Astrocyte (in vitro differentiated cells and primary cell): ENCODE data around the gene ONECUT3. TPM values are rescaled to one million over a fixed set of nuclear protein-coding genes. Genes with fewer than 3 reads are reported as not detected.

Experiments
- DNase-seq: peaks from one replicate; pipeline ENCODE4 v3.0.0-alpha.2; 2010; ENCODE audit warnings: low read depth
- FAIRE-seq: peaks from 2 replicates; lab custom pipeline; 2011; peaks lifted over from hg19 to GRCh38; lab: Jason Lieb, UNC
- H2AFZ ChIP-seq: 2 replicates; pipeline ENCODE4 v1.6.0; 2012; ENCODE audit warnings: low read depth, low read length, inconsistent platforms
- H3K27ac ChIP-seq: 2 replicates; pipeline ENCODE4 v1.5.1; 2011; ENCODE audit warnings: low read depth, low read length, inconsistent platforms
- H3K27me3 ChIP-seq: 2 replicates; pipeline ENCODE4 v1.6.0; 2011; ENCODE audit warnings: low read length, inconsistent platforms; ENCODE audit not compliant: insufficient read depth
- H3K36me3 ChIP-seq: 2 replicates; pipeline ENCODE4 v1.5.1; 2011; ENCODE audit warnings: low read length, inconsistent platforms; ENCODE audit not compliant: insufficient read depth
- H3K4me1 ChIP-seq: 2 replicates; pipeline ENCODE4 v1.5.1; 2011; ENCODE audit warnings: low read length, inconsistent platforms; ENCODE audit not compliant: insufficient read depth
- H3K4me2 ChIP-seq: 2 replicates; pipeline ENCODE4 v1.6.0; 2012; ENCODE audit warnings: low read length, inconsistent platforms
- H3K4me3 ChIP-seq: 2 replicates; pipeline ENCODE4 v1.5.1; 2011; ENCODE audit warnings: low read depth, mild to moderate bottlenecking, low read length, inconsistent platforms; ENCODE audit not compliant: insufficient read depth
- H3K79me2 ChIP-seq: 2 replicates; pipeline ENCODE4 v1.6.0; 2012; ENCODE audit warnings: mild to moderate bottlenecking, low read length, inconsistent platforms; ENCODE audit not compliant: insufficient read depth
- H3K9ac ChIP-seq: 2 replicates; pipeline ENCODE4 v1.6.0; 2012; ENCODE audit warnings: mild to moderate bottlenecking, low read length, inconsistent platforms
- H3K9me3 ChIP-seq: 2 replicates; pipeline ENCODE4 v1.5.1; 2012; ENCODE audit warnings: low read depth, mild to moderate bottlenecking, low read length, inconsistent platforms; ENCODE audit not compliant: insufficient read depth
- H4K20me1 ChIP-seq: 2 replicates; pipeline ENCODE4 v1.6.0; 2012; ENCODE audit warnings: low read length, inconsistent platforms; ENCODE audit not compliant: insufficient read depth
- H3K27ac Mint-ChIP-seq: one replicate; pipeline ENCODE4 v1.8.0; 2021; ENCODE audit warnings: mild to moderate bottlenecking, mixed read lengths; ENCODE audit not compliant: unreplicated experiment
- H3K27me3 Mint-ChIP-seq: one replicate; pipeline ENCODE4 v1.8.0; 2021; ENCODE audit warnings: low read depth, mixed read lengths; ENCODE audit not compliant: unreplicated experiment
- H3K36me3 Mint-ChIP-seq: one replicate; pipeline ENCODE4 v1.8.0; 2021; ENCODE audit warnings: low read depth, mixed read lengths; ENCODE audit not compliant: unreplicated experiment
- H3K4me1 Mint-ChIP-seq: one replicate; pipeline ENCODE4 v1.8.0; 2021; ENCODE audit warnings: low read depth, mixed read lengths; ENCODE audit not compliant: unreplicated experiment
- H3K4me3 Mint-ChIP-seq: one replicate; pipeline ENCODE4 v1.8.0; 2021; ENCODE audit warnings: mild to moderate bottlenecking, moderate library complexity, mixed read lengths; ENCODE audit not compliant: unreplicated experiment
- H3K9me3 Mint-ChIP-seq: one replicate; pipeline ENCODE4 v1.8.0; 2021; ENCODE audit warnings: mild to moderate bottlenecking, mixed read lengths; ENCODE audit not compliant: unreplicated experiment
- CTCF ChIP-seq: IDR thresholded peaks from 2 replicates; pipeline ENCODE4 v1.5.1; 2011; ENCODE audit warnings: low read depth, mild to moderate bottlenecking, inconsistent platforms, low read length, moderate library complexity; ENCODE audit not compliant: insufficient read depth
- EZH2 ChIP-seq: IDR thresholded peaks from 2 replicates; pipeline ENCODE4 v1.6.1; 2012; ENCODE audit warnings: mild to moderate bottlenecking, low read length, inconsistent platforms; ENCODE audit not compliant: insufficient read depth
- total RNA-seq: library from RNA; stranded (reverse); gene quantifications from 2 replicates; pipeline ENCODE4 v1.2.1, GENCODE V29; 2021

Gene ONECUT3
- total RNA-seq, 1 donor from 2014 or later, result not detected

DNA sequence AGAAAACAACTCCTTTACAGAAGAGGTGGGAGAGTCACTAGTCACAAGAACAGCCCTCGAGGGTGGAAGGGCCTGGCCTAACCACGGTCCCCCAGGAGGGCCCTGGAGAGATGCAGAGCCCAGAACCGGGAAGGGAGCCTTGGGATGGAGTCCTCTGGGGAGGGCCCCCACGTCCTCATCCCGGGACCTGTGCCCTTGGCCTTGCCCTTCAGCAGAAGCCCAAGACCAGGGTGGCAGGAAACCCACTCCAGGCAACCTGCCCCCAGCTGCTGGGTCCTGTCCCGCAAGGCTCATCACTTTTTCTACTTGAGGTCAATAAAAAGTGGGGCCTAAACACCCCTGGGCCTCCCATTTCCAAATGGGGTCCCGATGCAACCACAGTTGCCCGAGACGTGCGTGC is 61.1 kb downstream of the ONECUT3 start:
- no peak for FAIRE-seq

DNA sequence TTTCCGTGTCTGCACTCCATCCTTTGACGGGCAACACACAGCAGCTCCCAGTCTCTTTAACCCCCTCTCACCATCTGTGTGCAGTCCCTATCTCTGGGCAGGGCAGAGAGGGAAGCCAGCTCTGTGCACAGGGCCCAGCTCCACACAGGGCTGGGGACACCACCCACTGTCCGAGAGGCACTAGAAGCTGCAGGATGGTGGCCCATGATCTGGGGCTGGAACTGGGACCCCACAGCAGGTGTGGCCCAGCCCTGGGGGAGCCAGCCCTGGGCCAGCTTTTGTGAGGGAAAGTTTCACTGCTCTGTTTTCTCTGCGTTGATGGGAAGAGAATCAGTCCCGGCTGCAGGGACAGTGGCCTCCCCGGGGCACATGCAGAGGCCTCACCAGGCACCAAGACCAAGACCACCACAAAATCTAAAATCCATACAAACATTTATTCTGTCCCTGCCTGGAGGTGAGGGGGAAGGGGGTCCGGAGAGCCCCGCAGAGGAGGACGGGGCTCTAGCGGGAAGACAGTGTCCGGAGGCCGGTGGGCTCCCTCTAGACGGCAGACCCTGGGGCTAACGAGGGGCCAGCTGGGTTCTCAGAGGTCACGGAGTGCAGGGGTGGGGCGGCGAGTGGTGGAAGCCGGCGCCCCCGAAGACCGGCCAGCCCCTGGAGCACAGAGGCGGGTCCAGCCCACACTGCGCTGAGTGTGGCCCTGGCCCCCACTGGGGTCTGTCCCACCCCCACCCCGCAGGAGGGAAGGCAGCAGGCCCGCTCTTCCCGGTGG is 61.7 kb downstream of the ONECUT3 start:
- Histone ChIP-seq H3K4me2 (no peak overlapping the region), H4K20me1 (peaks cover under 1% of the 10 kb centered on the region), H3K4me1 (peaks cover 14% of the 10 kb centered on the region), H3K9ac (no peak overlapping the region), H3K79me2 (no peaks in the 10 kb centered on the region), H3K27ac (no peak overlapping the region), H3K4me3 (no peak overlapping the region), H2AFZ (no peak overlapping the region), H3K9me3 (no peaks in the 10 kb centered on the region), H3K27me3 (no peaks in the 10 kb centered on the region), H3K36me3 (no peaks in the 10 kb centered on the region)
- no peak for TF ChIP-seq CTCF
- no peak for TF ChIP-seq EZH2
- Mint-ChIP-seq H3K9me3 (peaks cover 2% of the 10 kb centered on the region), H3K4me1 (no peaks in the 10 kb centered on the region), H3K36me3 (peaks cover 1% of the 10 kb centered on the region), H3K27me3 (no peaks in the 10 kb centered on the region), H3K27ac (no peak overlapping the region), H3K4me3 (no peak overlapping the region)
- DNase-seq (no peak), FAIRE-seq (no peak)

More for the DNA sequence above, 61.1 kb downstream of the ONECUT3 start:
- no peaks in the 10 kb centered on the region for H3K4me1 Mint-ChIP-seq
- H3K27ac Mint-ChIP-seq, result no peak overlapping the region
- Histone ChIP-seq H3K27ac (no peak overlapping the region), H3K4me1 (peaks cover 14% of the 10 kb centered on the region), H3K9me3 (no peaks in the 10 kb centered on the region), H2AFZ (no peak overlapping the region), H3K79me2 (no peaks in the 10 kb centered on the region), H3K4me2 (no peak overlapping the region), H3K36me3 (no peaks in the 10 kb centered on the region), H4K20me1 (no peaks in the 10 kb centered on the region), H3K9ac (no peak overlapping the region), H3K27me3 (no peaks in the 10 kb centered on the region), H3K4me3 (no peak overlapping the region)
- peaks cover 1% of the 10 kb centered on the region for H3K36me3 Mint-ChIP-seq
- H3K27me3 Mint-ChIP-seq, result no peaks in the 10 kb centered on the region
- H3K4me3 Mint-ChIP-seq, result no peak overlapping the region
- TF ChIP-seq CTCF, result no peak
- no peak for TF ChIP-seq EZH2
- no peak for DNase-seq
- peaks cover 2% of the 10 kb centered on the region for H3K9me3 Mint-ChIP-seq
